Measurements from ENCODE around the gene CYP2C9. TPM values are rescaled to one million over a fixed set of nuclear protein-coding genes. Genes with fewer than 3 reads are reported as not detected.
"Not testable (repeated sequence)": the region's sequence is repeated elsewhere in the genome, so short reads cannot be mapped to it uniquely, and the experiment has no call there.

Gene CYP2C9
- 1,000 to 10,000 TPM in 3 of 6 experiments, 100 to 1,000 TPM in 3; 231 to 3,951 (median 1,253) TPM for total RNA-seq
- long read RNA-seq, transcript CYP2C9-201 (9 exons, 1,861 nt) = major isoform, 1,425 of 1,962 reads
- long read RNA-seq, transcript CYP2C9-203 (4 exons, 841 nt) = minor isoform, 14 of 1,962 reads
- long read RNA-seq, transcript CYP2C9-202 (3 exons, 1,431 nt) = minor isoform, 89 of 1,962 reads
- long read RNA-seq, partial matches to known transcripts = 322 of 1,962 reads
- long read RNA-seq, other reads (novel, unspliced or antisense) = 112 of 1,962 reads

GRCh38 chr10:94938383-94938782, at the start of gene CYP2C9:
CYP2C9 (plus strand) TSS chr10:94938658; CDS start chr10:94938683, 25 bp downstream.
- intact Hi-C loops (cut with DNase I) = no loop called here
- peak; percentile 56 to 78 (median 69) for ATAC-seq
- peak within 1 kb of the TSS; percentile 68 to 81 (median 70) for H3K27ac ChIP-seq

GRCh38 chr10:94889123-94889522, 49.3 kb upstream of the CYP2C9 start:
- H3K4me1 ChIP-seq = peaks cover 0 to 11% (median 0%) of the 10 kb centered on the region in 4 donors
- H3K4me3 ChIP-seq = no peak overlapping the region
- ATAC-seq (no peak), DNase-seq (no peak)
- 74% methylated on average over 3 of the region's 3 CpGs for WGBS (ENCODE audit: insufficient coverage, low coverage, low lambda C conversion rate, missing lambda C conversion rate)
- intact Hi-C loops (cut with DNase I) = no loop called here
- TF ChIP-seq POLR2A (IDR thresholded peaks at IDR 0.05) (no peak), CTCF (IDR thresholded peaks at IDR 0.05) (no peak)
- no peak overlapping the region for H3K27ac ChIP-seq
- no peaks in the 10 kb centered on the region for H3K9me3 ChIP-seq
- no peaks in the 10 kb centered on the region for H3K36me3 ChIP-seq
- H3K27me3 ChIP-seq = no peaks in the 10 kb centered on the region

More at GRCh38 chr10:94938383-94938782, at the start of gene CYP2C9:
- 7% methylated on average over 2 of the region's 2 CpGs for WGBS (ENCODE audit: insufficient coverage, low coverage, low lambda C conversion rate, missing lambda C conversion rate)
- Histone ChIP-seq H3K9me3 (no peaks in the 10 kb centered on the region), H3K4me1 (peaks cover 0 to 18% (median 3%) of the 10 kb centered on the region in 4 donors), H3K4me3 (peak within 1 kb of the TSS; percentile 34 to 72 (median 55)), H3K36me3 (peaks cover 0 to 39% (median 12%) of the 10 kb centered on the region in 4 donors), H3K27me3 (no peaks in the 10 kb centered on the region)
- DNase-seq = no peak
- TF ChIP-seq POLR2A (IDR thresholded peaks at IDR 0.05) (peak; percentile 28), CTCF (IDR thresholded peaks at IDR 0.05) (no peak)

- WGBS (ENCODE audit: insufficient coverage, low coverage, low lambda C conversion rate, missing lambda C conversion rate) = 69% methylated on average over 4 of the region's 4 CpGs
- DNase-seq = no peak
- intact Hi-C loops (cut with DNase I) = no loop called here
- no peak for TF ChIP-seq POLR2A (IDR thresholded peaks at IDR 0.05)
- TF ChIP-seq CTCF (IDR thresholded peaks at IDR 0.05) = peak in 2 of 4 donors; percentile 7 to 22
- no peaks in the 10 kb centered on the region for H3K27me3 ChIP-seq
- ATAC-seq = peak; percentile 71 to 95 (median 78)
- H3K4me3 ChIP-seq = no peak overlapping the region
- H3K4me1 ChIP-seq = peaks cover 0 to 11% (median 0%) of the 10 kb centered on the region in 4 donors
- no peaks in the 10 kb centered on the region for H3K9me3 ChIP-seq
- H3K27ac ChIP-seq = peak overlapping the region in 1 of 3 donors; percentile 31
- no peaks in the 10 kb centered on the region for H3K36me3 ChIP-seq
These were observed 48.0 kb upstream of the CYP2C9 start for GRCh38 chr10:94890264-94891022.

- H3K27me3 ChIP-seq; ATAC-seq; DNase-seq; H3K36me3 ChIP-seq; H3K9me3 ChIP-seq; H3K27ac ChIP-seq; H3K4me3 ChIP-seq; intact Hi-C loops (cut with DNase I): not testable (repeated sequence)
- 50% methylated on average over 3 of the region's 7 CpGs for WGBS (ENCODE audit: insufficient coverage, low coverage, low lambda C conversion rate, missing lambda C conversion rate)
- H3K4me1 ChIP-seq = peaks cover 0 to 24% (median 3%) of the 10 kb centered on the region in 4 donors
These were observed 40.0 kb upstream of the CYP2C9 start for GRCh38 chr10:94898414-94898813.

GRCh38 chr10:94902080-94902479, 36.4 kb upstream of the CYP2C9 start:
- Histone ChIP-seq H3K4me3 (peak overlapping the region; percentile 1 to 28 (median 12)), H3K4me1 (peaks cover 0 to 49% (median 10%) of the 10 kb centered on the region in 4 donors), H3K27ac (peak overlapping the region; percentile 68 to 77 (median 70)), H3K27me3 (no peaks in the 10 kb centered on the region), H3K9me3 (no peaks in the 10 kb centered on the region), H3K36me3 (no peaks in the 10 kb centered on the region)
- DNase-seq (no peak), ATAC-seq (peak; percentile 29 to 39 (median 34))
- TF ChIP-seq CTCF (IDR thresholded peaks at IDR 0.05) = no peak
- WGBS (ENCODE audit: insufficient coverage, low coverage, low lambda C conversion rate, missing lambda C conversion rate) = 22% methylated on average over 1 of the region's 1 CpG
- intact Hi-C loops (cut with DNase I) = no loop called here
